ENCODE results near the gene UTP25. TPM values are rescaled to one million over a fixed set of nuclear protein-coding genes. Genes with fewer than 3 reads are reported as not detected.

The UTP25 gene
- total RNA-seq, 4 donors from 2014 or later: 6.6 to 18.5 (median 9.2) TPM

GRCh38 chr1:209862391-209863356 is 34.9 kb downstream of the UTP25 start:
- no peak for ATAC-seq (ENCODE audit: low FRiP score)
- no peak for TF ChIP-seq CTCF (IDR thresholded peaks at IDR 0.05)
- no peak for DNase-seq (ENCODE audit: low spot score)

GRCh38 chr1:209863766-209864485 is 36.2 kb downstream of the UTP25 start:
- no peak for TF ChIP-seq CTCF (IDR thresholded peaks at IDR 0.05)
- DNase-seq (ENCODE audit: low spot score): no peak
- no peak for ATAC-seq (ENCODE audit: low FRiP score)

- DNase-seq (ENCODE audit: low spot score): no peak
- no peak for ATAC-seq (ENCODE audit: low FRiP score)
- no peak for TF ChIP-seq CTCF (IDR thresholded peaks at IDR 0.05)
Measured at GRCh38 chr1:209866201-209866600, 38.4 kb downstream of the UTP25 start.

- ATAC-seq (ENCODE audit: low FRiP score) (no peak), DNase-seq (ENCODE audit: low spot score) (no peak)
- TF ChIP-seq CTCF (IDR thresholded peaks at IDR 0.05): no peak
Measured at GRCh38 chr1:209869291-209870149, 41.7 kb downstream of the UTP25 start.

GRCh38 chr1:209870151-209870831 is 42.5 kb downstream of the UTP25 start:
- ATAC-seq (ENCODE audit: low FRiP score) (no peak), DNase-seq (ENCODE audit: low spot score) (no peak)
- no peak for TF ChIP-seq CTCF (IDR thresholded peaks at IDR 0.05)

GRCh38 chr1:209871006-209871405 is 43.2 kb downstream of the UTP25 start:
- TF ChIP-seq CTCF (IDR thresholded peaks at IDR 0.05): no peak
- DNase-seq (ENCODE audit: low spot score) (no peak), ATAC-seq (ENCODE audit: low FRiP score) (no peak)

Data from omental fat pad (tissue), 4 donors.